K562 (cell line): ENCODE measurements around the gene ERMN. TPM values are rescaled to one million over a fixed set of nuclear protein-coding genes. Genes with fewer than 3 reads are reported as not detected.

ENCODE experiments used
- ARID2 ChIP-seq: fragments of 450-650 bp; IDR thresholded peaks from 2 replicates; pipeline ENCODE4 v1.6.1; 2017; ENCODE audit warnings: antibody characterized with exemption, mild to moderate bottlenecking
- BRD9 ChIP-seq: fragments of 450-650 bp; IDR thresholded peaks from 2 replicates; pipeline ENCODE4 v1.6.1; 2018; ENCODE audit warnings: low read depth; ENCODE audit not compliant: partially characterized antibody
- CEBPG ChIP-seq, 3 experiments: fragments of 200-800 bp in 1 of 3; sonication (Bioruptor generic) in 1 of 3; sonication (generic) in 1 of 3; formaldehyde crosslinking in 1 of 3; IDR thresholded peaks in 2 of 3; conservative IDR thresholded peaks in 1 of 3; 2 replicates each; pipeline versions ENCODE4 v1.6.1 to v1.8.0; 2016 to 2022; ENCODE audit warnings: missing compliant biosample characterization in 2 of 3, missing genetic modification characterization in 2 of 3, mild to moderate bottlenecking in 1 of 3, missing genetic modification reagents in 1 of 3
- CXXC5 ChIP-seq: fragments of 250-450 bp; sonication (Bioruptor Pico); IDR thresholded peaks from 2 replicates; pipeline ENCODE4 v1.8.0; 2022; ENCODE audit warnings: inconsistent platforms, mild to moderate bottlenecking, moderate library complexity
- JUND ChIP-seq, 2 experiments: IDR thresholded peaks; 2 replicates in 1 of 2; 3 replicates in 1 of 2; pipeline ENCODE4 v1.6.1; 2011; ENCODE audit warnings: borderline replicate concordance in 2 of 2, low read depth in 2 of 2, low read length in 2 of 2, improper control_type of control experiment in 1 of 2, missing biosample characterization in 1 of 2, missing genetic modification characterization in 1 of 2, missing genetic modification reagents in 1 of 2
- KDM2B ChIP-seq: fragments of 250-450 bp; sonication (Bioruptor Pico); IDR thresholded peaks from 2 replicates; pipeline ENCODE4 v1.8.0; 2021; ENCODE audit warnings: mild to moderate bottlenecking, moderate library complexity
- KLF6 ChIP-seq: fragments of 250-450 bp; sonication (Bioruptor Pico); IDR thresholded peaks from 2 replicates; pipeline ENCODE4 v1.4.0; 2020; ENCODE audit warnings: mild to moderate bottlenecking, moderate library complexity, borderline replicate concordance
- MEF2D ChIP-seq: conservative IDR thresholded peaks from 2 replicates; pipeline ENCODE4 v1.6.1; 2016; ENCODE audit warnings: low read depth, missing genetic modification characterization, missing compliant biosample characterization
- NCOA6 ChIP-seq: fragments of 450-650 bp; IDR thresholded peaks from 2 replicates; pipeline ENCODE4 v1.6.1; 2017; ENCODE audit warnings: mild to moderate bottlenecking
- SAFB ChIP-seq: fragments of 200-400 bp; formaldehyde crosslinking; IDR thresholded peaks from 2 replicates; pipeline ENCODE4 v1.6.1; 2017; ENCODE audit warnings: low read depth, low read length, borderline replicate concordance
- TEAD1 ChIP-seq, 2 experiments: fragments of 450-650 bp in 1 of 2; sonication (generic) in 1 of 2; formaldehyde crosslinking; IDR thresholded peaks; 2 replicates each; pipeline versions ENCODE4 v1.4.0 to v1.8.0; 2020 to 2022; ENCODE audit warnings: mild to moderate bottlenecking in 2 of 2, missing genetic modification reagents in 1 of 2
- U2AF1 ChIP-seq: fragments of 200-400 bp; formaldehyde crosslinking; optimal IDR thresholded peaks from 2 replicates; pipeline ENCODE3; 2017; ENCODE audit warnings: mild to moderate bottlenecking, low read depth, low read length, moderate library complexity
- ZHX1 ChIP-seq: fragments of 150-350 bp; conservative IDR thresholded peaks from 2 replicates; pipeline ENCODE4 v1.6.1; 2014; ENCODE audit warnings: low read length
- polyA plus RNA-seq, 8 experiments: library from polyadenylated mRNA; depleted of rRNA in 4 of 8; stranded (reverse) in 5 of 8; unstranded in 3 of 8; fragments of >200 nt; fragmentation: Nextera tagmentation in 2 of 8; fragmentation: Illumina TruSeq in 1 of 8; extraction: Ambion mirVana in 2 of 8; extraction: Trizol in 1 of 8; gene quantifications; 2 replicates each; pipeline versions ENCODE4 v1.2.1 to v1.2.3, GENCODE V29; 2011 to 2014; ENCODE audit warnings: inconsistent platforms in 1 of 8, missing spikeins in 1 of 8
- total RNA-seq, 7 experiments: library from RNA; depleted of rRNA in 6 of 7; stranded (reverse); fragments of >200 nt in 6 of 7; fragmentation: Illumina TruSeq in 2 of 7; extraction: Trizol in 2 of 7; gene quantifications; 2 replicates each; pipeline versions ENCODE4 v1.2.1 to v1.2.3, GENCODE V29; 2011 to 2021; ENCODE audit warnings: low replicate concordance in 1 of 7
- TF ChIP-seq, protein P1 (sequence below): fragments of 450-650 bp; IDR thresholded peaks from 2 replicates; pipeline ENCODE4 v1.6.1; 2016; ENCODE audit warnings: mild to moderate bottlenecking

Gene ERMN
- total and polyA plus RNA-seq, 9 of the 15 experiments (the other 6 are each of a cell fraction or from before 2014, with no cell fraction given): 0.03 to 0.11 (median 0.05) TPM; not detected in 3

GRCh38 chr2:157302492-157303099 lies 23.0 kb downstream of the ERMN start (continued):
- TF ChIP-seq CEBPG (CRISPR knock-in tag; IDR thresholded peaks at IDR 0.05) (no peak), CEBPG (tag; conservative IDR thresholded peaks at IDR 0.05 in 1 of 2, IDR thresholded peaks at IDR 0.05 in 1 of 2) (peak; percentile 26 to 74; a peak in 2 of 4 replicates), TEAD1 (CRISPR knock-in tag; IDR thresholded peaks at IDR 0.05) (no peak), KDM2B (CRISPR knock-in tag) (no peak), ARID2 (peak; percentile 77), BRD9 (peak; percentile 68), JUND (IDR thresholded peaks at IDR 0.05; ENCODE audit: borderline replicate concordance, low read depth, low read length) (peak; percentile 37; the same call in 1 of the 2 replicates), JUND (tag; IDR thresholded peaks at IDR 0.05; ENCODE audit: borderline replicate concordance, low read depth, low read length) (no peak), KLF6 (CRISPR knock-in tag) (no peak), U2AF1 (no peak), CXXC5 (CRISPR knock-in tag) (0 out of 2 replicates have a peak, but pooled peaks have one; percentile 8), MEF2D (tag) (no peak), ZHX1 (no peak), SAFB (no peak), NCOA6 (no peak)
- TF ChIP-seq, protein P1, sequence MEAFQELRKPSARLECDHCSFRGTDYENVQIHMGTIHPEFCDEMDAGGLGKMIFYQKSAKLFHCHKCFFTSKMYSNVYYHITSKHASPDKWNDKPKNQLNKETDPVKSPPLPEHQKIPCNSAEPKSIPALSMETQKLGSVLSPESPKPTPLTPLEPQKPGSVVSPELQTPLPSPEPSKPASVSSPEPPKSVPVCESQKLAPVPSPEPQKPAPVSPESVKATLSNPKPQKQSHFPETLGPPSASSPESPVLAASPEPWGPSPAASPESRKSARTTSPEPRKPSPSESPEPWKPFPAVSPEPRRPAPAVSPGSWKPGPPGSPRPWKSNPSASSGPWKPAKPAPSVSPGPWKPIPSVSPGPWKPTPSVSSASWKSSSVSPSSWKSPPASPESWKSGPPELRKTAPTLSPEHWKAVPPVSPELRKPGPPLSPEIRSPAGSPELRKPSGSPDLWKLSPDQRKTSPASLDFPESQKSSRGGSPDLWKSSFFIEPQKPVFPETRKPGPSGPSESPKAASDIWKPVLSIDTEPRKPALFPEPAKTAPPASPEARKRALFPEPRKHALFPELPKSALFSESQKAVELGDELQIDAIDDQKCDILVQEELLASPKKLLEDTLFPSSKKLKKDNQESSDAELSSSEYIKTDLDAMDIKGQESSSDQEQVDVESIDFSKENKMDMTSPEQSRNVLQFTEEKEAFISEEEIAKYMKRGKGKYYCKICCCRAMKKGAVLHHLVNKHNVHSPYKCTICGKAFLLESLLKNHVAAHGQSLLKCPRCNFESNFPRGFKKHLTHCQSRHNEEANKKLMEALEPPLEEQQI: no peak
